Amniotic stem cell (primary cell): ENCODE results near the gene ACSL6.

ENCODE experiments used
- DNase-seq: peaks from one replicate; lab custom pipeline; 2025; lab: John Stamatoyannopoulos, UW

Gene ACSL6

GRCh38 chr5:131999441-132000240, 11.8 kb downstream of the ACSL6 start:
- no peak for DNase-seq

GRCh38 chr5:131999041-131999440, 12.4 kb downstream of the ACSL6 start:
- no peak for DNase-seq

GRCh38 chr5:131998431-131999040, 12.9 kb downstream of the ACSL6 start:
- no peak for DNase-seq

GRCh38 chr5:131997727-131998117, 13.7 kb downstream of the ACSL6 start:
- DNase-seq, result no peak

- no peak for DNase-seq
Measured at GRCh38 chr5:131997026-131997726, 14.3 kb downstream of the ACSL6 start.

- DNase-seq, result no peak
Measured at GRCh38 chr5:131996210-131997025, 15.0 kb downstream of the ACSL6 start.

GRCh38 chr5:131994533-131995226, 16.8 kb downstream of the ACSL6 start:
- no peak for DNase-seq

GRCh38 chr5:131994090-131994489, 17.4 kb downstream of the ACSL6 start:
- no peak for DNase-seq

- no peak for DNase-seq
Measured at GRCh38 chr5:131993676-131994075, 17.8 kb downstream of the ACSL6 start.

- DNase-seq, result no peak
Measured at GRCh38 chr5:131992370-131992769, 19.1 kb downstream of the ACSL6 start.

GRCh38 chr5:131991593-131992324, 19.7 kb downstream of the ACSL6 start:
- no peak for DNase-seq

GRCh38 chr5:131990716-131991115, 20.7 kb downstream of the ACSL6 start:
- DNase-seq, result no peak

GRCh38 chr5:131988601-131989000, 22.9 kb downstream of the ACSL6 start:
- no peak for DNase-seq

- DNase-seq, result no peak
Measured at GRCh38 chr5:131987251-131987650, 24.2 kb downstream of the ACSL6 start.

- no peak for DNase-seq
Measured at GRCh38 chr5:131986161-131986912, 25.1 kb downstream of the ACSL6 start.

GRCh38 chr5:131984956-131985665, 26.3 kb downstream of the ACSL6 start:
- no peak for DNase-seq

GRCh38 chr5:131983244-131983771, 28.1 kb downstream of the ACSL6 start:
- DNase-seq, result no peak

GRCh38 chr5:131981516-131981915, 29.9 kb downstream of the ACSL6 start:
- DNase-seq, result no peak

- DNase-seq, result no peak
Measured at GRCh38 chr5:131980696-131981095, 30.8 kb downstream of the ACSL6 start.
